ENCODE results near the gene AMPD3.

AMPD3 gene

DNA sequence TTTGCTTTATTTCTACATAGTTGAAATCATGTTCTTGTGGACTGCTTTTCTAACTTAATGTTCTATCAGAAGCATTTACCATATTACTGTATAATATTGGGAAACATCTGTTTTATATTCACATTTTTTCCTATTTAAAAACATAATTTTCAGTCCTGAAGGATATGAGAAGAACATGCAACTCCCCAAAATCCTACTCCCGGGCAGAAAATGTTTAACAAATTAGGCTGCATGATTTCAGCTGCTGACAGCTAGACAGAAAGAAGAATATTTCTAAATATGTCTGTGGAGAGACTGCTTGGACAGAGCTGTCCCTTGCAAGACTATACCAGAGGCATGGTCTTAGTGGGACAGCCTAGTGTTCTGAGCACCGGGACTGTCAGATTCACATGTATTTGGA, 15.7 kb upstream of the AMPD3 start:
- no peak for DNase-seq

- no peak for DNase-seq
Observed at GRCh38 chr11:10439924-10440323, 15.1 kb upstream of the AMPD3 start.

GRCh38 chr11:10440401-10440800, 14.7 kb upstream of the AMPD3 start:
- no peak for DNase-seq

DNA sequence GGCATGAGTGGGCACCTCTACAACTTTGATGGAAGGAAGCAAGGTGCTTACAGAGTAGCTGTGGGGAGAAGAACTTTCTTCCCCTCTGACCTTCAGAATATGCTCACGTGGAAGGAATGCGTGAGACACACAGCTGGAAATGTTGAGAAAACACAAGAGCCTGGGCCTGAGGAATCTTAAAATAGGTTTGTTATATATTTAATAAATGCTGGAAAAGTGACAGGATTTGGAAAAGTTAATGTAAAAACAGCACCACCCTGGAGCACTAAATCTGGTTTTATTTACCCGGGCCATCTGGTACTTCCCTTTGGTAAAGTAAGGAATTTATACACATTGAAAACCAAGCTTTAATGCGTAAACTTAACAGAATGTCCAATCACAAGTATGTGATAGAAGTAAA, 14.0 kb upstream of the AMPD3 start:
- no peak for DNase-seq

DNA sequence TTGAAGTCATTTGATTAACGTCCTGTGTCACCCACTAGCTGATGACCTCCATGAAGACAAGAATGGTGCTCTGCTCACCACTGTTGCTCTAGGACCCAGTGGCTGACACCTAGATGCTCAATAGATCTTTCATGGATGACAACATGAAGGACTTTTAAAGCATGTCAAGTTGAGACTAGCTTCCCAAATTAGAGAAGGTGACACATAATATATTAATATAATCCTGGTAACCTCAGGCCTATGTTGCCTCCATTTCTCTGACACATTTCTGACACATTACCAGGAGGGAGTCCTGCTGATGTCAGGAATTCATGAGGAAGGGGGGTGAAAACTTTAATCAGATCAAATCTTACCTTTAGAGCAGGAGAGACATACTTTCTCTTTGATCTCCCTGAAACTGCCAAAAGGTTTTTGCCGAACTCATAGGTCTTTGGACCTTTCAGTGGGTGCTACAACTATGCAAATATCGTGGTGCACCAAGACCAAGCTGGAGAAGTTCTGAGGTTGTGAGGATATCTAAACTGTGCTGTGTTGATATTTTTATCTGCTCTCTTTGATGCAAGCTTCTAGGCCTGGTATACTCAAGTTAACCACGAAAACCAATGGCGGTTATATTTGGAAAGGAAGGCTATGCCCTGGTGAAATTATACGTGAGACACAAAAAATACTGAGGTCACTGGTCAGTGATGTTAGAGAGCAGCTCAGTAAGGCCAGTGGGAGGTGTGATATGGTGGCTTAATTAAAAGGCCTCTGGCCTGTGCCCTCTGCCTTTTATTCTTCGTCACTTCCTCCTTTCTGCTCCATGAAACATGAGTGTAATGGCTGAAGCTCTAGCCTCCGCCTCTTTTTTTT, 13.2 kb upstream of the AMPD3 start:
- no peak for DNase-seq

DNA sequence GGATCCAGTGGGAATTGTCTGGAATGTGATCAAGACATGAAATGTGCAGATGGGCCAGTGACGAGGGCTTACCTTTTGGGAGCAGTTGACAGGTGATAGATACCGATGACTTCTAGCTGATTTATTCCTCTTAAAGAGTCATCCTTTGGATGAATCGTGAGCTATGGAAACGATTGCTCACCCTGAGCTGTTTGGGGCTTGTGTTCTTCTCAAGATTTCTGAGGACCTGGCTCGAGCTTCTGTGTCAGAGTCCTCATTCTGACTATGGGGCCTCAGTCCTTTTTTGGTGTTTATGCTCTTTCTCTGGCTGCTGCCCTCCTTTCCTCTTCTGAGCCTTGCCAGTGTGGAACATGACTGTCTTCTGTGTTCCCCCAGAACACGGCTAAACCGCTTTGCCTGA, 11.9 kb upstream of the AMPD3 start:
- DNase-seq = no peak

- DNase-seq = no peak
Observed at GRCh38 chr11:10443721-10444235, 11.3 kb upstream of the AMPD3 start.

DNA sequence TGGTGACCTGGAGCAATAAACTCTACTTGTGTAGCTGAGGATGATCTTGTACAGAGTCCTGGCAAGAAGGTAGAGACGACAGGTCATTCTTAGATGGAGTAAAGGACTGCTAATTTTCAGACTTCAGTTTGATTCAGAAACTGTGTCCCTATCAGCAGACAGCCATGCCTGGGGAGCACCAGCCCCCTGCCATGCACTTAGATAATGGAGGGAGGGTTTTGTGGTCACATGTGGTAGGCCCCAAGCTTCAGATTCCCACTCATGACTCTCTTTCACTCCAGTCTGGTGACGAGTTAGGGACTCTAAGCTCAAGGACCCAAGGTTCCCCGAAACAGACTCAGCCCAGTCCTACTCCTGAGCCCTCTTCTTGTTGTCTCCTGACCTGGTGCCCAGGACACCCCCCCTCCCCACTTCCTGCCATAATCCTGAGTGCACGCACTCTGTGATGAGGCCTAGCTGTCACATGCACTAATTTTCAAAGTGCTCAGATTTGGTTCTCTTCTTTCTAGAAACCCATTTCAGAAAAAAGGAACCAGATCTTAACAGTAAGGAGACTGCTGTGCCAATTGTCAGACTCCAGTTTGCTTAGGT, 10.2 kb upstream of the AMPD3 start:
- DNase-seq = no peak

- no peak for DNase-seq
Observed at GRCh38 chr11:10447445-10447844, 7.6 kb upstream of the AMPD3 start.

- DNase-seq = peak; percentile 48
Observed at GRCh38 chr11:10450462-10451425, 4.3 kb upstream of the AMPD3 start.

DNA sequence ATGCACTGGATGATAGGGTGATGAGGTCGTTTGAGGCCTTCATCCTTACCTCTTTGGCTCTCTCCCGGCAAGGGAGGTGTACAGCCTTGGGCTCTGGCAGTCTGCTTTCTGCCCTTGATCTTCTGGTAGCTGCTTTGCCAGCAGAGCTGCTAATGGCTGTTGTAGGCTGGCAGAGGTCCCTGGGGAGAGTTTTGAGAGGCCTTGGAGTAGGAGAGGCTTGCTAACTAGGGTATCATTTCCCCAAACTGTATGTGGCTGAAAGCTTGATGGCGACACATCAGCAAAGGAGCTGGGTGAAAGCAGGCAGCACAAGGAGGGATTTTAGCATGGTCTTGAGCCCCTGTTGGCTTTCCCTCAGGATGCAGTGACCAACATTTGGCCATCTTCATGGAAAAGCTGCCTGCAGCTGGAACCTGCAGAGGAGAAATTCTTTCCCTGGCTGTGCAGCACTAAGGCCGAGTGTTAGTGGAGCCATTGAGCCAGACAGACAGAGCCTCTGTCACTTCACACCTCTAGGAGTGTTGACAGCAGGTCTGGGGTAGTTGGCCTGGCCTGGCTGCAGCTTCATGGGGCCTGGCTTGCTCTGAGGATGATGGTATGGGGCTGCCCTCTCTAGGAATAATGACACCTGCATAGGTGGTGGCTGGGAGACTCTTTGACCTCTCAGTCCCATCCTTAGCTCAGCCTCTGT, 3.5 kb upstream of the AMPD3 start:
- DNase-seq = no peak

- DNase-seq = no peak
Observed at GRCh38 chr11:10452211-10452767, 2.8 kb upstream of the AMPD3 start.

- DNase-seq = no peak
Observed at GRCh38 chr11:10453261-10453660, 1.8 kb upstream of the AMPD3 start.

DNA sequence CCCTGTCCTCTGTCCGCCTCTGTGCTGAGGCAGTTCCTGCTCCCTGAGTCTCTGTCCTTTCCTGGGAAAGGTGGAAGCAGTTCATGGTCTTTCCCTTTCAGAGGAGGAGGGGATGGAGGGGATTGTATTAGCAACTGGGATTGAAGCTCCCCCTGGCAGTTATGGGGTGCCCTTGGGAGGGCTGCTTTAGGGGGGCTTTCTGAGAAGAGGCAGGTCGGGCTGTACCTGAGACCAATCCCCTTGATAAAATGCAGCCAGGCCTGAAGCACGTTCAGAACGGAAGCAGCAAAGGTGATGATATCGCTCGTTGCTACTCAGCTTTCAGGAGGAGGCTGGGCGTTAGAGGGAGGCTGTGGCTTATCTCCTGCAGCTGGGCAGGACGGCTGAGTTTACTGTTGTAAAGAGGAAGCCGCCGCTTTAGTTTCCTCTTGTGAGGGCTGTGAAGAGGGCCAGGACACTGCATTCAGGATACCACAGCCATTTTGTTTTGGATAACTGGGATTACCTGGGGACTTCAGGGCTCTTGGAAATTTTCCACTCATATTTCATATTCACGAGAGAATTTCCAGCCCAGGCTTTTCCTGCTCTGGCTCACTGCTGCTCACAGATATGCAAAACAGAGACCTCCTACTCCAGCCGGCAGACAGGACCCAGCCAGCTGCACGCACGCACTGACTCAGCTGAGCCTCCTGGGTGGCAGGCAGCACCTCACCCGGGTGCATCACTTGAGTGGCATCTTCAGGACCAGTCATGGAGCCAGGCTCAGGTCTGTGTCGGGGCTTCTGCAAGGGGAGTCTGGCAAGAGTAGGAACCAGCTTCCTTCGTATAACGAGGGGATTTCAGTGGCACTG, 798 bp downstream of the AMPD3 start:
- DNase-seq = peak; percentile 72

- no peak for DNase-seq
Observed at GRCh38 chr11:10456519-10456918, 1.5 kb downstream of the AMPD3 start.

DNA sequence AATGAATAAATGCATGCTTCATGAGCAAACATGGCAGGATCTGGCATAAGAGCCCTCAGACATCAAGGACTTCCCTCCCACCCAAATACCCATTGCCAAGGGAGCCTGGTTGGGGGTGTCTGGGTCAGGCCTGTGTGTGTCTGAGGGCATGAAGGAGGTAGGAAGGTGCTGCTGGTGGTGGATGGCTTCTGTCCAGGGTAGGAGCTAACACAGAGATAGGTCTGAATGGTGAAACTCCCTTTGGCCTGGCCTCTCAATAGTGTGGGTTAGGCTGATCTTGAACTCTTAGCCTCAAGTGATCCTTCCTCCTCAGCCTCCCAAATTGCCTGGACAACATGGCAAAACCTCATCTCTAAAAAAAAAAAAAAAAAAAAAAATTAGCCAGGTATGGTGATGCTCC, 2.8 kb downstream of the AMPD3 start:
- no peak for DNase-seq

DNA sequence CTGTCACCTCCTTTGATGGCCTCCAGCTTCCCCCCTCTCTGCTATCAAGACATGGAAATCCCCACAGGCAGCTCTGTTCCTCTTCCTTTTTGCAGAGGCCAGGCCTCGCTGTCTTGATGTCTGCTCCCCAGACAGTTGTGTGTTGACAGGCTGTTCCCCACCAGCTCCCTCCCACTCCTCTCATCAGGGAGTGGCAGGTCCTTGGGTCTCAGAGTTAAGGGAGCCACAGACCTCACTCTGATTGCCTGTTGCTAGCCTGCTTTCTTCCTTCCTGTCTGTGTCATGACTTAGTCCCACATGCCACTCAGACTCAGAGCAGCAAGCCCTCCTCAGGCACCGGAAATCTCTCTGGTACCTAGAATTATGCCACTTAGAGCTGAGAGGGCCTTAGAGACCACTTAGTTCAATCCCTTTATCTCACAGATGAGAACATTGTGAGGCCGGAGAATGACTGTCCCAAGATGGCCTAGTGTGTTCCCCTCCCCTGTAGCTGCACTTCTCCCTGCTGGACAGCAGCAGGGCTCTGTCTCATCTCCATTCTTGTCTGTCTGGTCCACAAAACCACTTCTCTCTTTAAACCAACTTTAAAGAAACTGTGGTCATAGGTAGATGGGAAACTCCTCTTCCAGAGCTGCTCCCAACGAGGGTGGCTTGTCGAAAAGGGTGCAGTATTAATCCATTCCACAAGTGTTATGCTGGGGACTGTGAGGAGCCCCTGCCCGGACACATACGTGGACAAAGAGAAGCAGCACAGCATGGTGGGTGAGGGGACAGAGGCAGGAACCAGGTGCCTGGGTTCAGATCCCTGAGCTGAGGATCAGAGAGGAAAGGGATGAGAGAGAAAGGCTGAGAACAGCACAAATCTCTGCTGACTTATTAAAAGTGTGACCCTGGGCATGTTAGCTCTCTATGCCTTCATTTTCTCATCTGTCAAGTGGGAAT, 4.2 kb downstream of the AMPD3 start:
- DNase-seq = peak; percentile 64

DNA sequence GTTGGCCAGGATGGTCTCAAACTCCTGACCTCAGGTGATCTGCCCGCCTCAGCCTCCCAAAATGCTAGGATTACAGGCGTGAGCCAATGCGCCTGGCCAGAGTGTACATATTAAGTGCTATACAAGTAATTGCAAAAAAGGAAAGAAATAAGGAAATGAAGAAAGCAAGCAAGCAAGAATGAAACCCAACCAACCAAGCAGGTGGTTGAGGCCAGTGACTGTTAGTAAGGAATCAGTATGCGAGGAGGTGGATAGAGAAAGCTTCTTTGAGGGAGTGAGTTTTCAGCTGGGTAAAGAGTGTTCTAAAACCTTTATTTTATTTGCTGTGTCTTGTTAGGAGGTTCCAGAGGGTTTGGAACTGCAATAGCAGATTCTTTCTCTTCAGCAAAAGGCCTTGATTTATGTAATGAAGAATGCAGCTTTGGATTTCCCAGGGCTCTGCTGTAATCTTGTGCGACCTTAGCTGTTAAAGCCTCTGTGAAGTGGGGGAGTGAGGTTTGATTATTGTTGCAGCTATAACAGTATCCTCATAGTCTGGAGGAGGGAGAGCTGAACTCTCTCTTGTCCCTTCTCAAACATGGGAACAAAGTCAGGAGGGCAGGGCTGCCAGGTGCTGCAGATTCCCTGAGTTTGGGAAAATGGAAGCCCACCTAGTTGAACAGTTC, 5.7 kb downstream of the AMPD3 start:
- DNase-seq = no peak

DNA sequence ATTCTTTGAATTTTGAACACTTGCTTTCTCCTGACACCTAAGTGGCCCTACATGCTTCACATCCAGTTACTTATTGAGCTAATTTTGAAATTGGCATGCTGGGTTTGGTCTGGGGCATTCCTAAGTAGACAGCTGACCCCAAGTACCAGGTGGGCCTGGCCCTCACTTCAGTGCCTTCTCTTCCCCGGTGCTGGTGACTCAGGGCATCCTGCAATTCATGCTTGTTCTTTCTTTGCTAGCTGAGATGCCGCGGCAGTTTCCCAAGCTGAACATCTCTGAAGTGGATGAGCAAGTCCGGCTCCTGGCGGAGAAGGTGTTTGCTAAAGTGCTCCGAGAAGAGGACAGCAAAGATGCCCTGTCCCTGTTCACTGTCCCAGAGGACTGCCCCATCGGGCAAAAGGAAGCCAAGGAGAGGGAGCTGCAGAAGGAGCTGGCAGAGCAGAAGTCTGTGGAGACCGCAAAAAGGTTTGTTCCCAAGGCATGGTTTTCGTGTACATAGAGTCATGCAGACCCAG, 6.3 kb downstream of the AMPD3 start:
- no peak for DNase-seq

All from activated CD4-positive, alpha-beta T cell treated with anti-CD3 and anti-CD28 coated beads, Interleukin-2, amount 50 U/mL, for 1 hour (primary cell).